ENCODE measurements around the gene SSTR3.
"Not testable (repeated sequence)": the region's sequence is repeated elsewhere in the genome, so short reads cannot be mapped to it uniquely, and the experiment has no call there.

SSTR3 gene

DNA sequence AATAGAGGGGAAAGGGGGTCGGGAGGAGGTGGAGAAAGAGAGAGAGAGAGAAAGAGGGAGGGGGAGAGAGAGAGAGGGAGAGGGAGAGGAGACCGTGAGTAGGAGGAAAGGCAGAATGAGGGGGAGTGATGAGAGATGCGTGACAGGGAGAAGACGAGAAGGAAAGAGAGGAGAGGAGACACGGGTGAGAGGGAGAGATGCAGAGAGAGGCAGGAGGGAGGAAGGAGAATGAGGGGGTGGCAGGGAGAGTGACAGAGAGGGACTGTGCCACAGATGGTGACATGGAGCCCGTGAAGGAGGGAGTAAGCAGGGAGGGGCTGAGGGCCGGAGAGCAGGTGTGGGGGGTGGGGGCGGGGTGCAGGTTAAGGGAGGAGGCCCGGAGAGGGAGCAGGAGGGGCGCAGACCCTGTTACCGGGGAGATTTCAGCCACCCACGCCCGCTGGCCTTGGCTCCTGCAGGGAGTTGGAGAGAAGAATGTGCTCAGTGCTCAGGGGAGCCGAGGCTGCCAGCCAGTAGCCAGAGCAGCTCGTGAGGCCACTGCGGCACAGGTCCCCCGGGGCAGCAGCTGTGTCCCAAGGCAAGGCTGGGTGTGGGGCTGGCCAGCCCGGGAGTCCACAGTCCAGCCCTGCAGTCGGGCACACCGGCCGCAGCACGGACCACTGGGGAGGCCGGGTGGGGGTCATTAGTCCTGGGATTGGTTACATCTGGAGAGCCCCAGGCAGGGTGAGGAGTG lies at the start of gene SSTR3:
SSTR3 (minus strand) TSS at position 304 of the 733 bp plus-strand sequence. CDS start 4,674 bp downstream, outside the sequence.
- no peak for DNase-seq (ENCODE audit: low read depth in 2 of 2)

DNA sequence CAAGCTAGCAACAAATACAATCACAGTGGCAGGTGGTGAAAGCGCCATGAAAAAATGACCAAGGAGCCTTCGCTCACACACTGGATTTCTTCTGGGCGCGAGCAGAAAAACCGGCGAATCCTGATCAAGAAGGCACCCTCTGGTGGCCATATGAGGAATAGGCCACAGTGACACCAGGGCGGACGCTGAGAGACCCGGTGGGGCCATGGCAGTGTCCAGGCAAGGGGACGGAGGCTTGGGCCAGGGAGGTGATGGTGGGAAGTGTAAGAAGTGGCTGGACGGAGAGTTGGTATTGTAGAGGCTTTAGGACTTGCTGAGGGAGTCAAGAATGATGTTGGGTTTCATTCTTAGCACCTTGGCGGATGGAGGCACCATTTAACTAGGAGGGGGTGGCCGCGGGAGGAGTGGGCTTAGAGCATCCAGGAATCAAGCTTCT lies 48.6 kb upstream of the SSTR3 start:
- DNase-seq (ENCODE audit: low read depth in 2 of 2), result no peak

DNA sequence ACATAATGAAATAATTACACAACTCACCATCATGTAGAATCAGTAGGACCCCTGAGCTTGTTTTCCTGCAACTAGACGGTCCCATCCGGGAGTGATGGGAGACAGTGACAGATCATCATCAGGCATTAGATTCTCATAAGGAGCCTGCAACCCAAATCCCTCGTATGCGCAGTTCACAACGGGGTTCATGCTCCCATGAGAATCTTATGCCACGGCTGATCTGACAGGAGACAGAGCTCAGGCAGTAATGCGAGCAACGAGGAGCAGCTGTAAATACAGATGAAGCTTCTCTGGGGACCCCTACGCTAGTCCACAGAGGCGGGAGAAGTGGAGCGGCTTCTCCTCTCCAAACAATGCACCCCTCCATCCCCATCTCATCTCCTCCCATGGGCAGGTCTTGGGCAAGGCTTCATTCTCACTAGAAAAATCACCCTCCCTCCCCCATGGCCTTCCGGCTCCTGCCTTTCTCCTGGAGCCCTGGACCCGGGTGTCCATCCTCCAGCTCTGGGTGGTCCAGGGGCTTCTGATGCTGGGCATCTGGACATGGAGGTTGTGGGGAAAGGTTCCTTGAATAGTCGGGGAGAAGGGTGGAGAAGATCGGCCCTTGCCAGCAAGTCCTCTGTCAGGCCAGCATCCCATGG lies 48.0 kb upstream of the SSTR3 start:
- no peak for DNase-seq (ENCODE audit: low read depth in 2 of 2)

GRCh38 chr22:37259540-37260029 lies 47.3 kb upstream of the SSTR3 start:
- DNase-seq (ENCODE audit: low read depth in 2 of 2), result no peak

DNA sequence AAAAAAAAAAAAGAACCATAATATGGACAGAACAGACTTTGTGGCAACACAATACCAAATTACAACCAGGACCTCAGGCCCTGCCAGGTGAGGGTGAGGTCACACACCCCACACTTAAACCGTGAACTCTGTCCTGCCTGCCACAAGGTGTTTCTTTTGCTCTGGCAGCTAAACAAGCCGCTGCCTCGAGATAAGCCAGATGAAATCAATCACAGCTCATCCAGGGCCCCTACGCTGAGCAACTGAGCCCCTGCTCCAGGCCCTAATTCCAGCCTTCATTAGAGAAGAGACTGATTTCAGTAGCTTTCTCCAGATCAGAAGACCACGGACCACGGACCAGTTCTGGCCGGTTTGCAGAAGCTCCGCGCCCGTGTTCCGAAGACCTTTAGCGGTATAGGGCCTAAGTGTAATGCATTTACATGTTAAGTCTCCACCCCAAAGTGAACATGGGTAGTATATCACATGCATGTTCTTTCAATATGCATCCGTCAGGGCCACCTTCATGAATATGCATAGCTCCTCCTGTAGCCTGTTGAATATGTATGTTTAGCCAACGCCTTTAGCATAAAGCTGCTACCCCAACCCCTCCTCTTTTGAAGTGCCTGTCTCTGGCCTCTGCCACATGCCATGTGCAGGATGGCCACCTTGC lies 46.6 kb upstream of the SSTR3 start:
- DNase-seq (ENCODE audit: low read depth in 2 of 2), result no peak

DNA sequence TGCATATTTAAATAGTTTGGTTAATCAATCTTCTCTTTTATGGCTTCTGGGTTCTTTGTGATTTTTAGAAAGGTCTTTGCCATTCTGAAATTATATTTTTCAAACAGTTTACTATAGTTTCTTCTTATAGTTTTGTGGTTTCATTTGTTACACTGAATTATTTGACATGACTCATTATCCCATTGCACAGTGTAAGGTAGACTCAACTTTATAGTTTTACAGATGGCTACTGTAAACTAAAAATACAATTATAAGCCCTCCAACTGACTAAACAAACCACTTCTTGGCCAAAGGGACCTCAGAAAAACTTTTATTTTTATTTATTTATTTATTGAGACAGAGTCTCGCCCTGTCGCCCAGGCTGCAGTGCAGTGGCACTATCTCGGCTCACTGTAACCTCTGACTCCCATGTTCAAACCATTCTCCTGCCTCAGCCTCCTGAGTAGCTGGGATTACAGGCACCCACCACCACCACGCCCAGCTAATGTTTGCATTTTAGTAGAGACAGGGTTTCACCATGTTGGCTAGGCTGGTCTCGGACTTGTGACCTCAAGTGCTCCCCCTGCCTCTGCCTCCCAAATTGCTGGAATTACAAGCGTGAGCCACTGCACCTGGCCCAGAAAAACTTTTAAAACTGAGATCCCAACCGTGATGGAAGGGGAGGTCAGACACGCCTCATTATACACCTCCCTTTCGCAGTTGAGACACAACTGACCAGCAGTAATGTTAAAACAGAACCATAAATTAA lies 45.9 kb upstream of the SSTR3 start:
- DNase-seq (ENCODE audit: low read depth in 2 of 2), result no peak

DNA sequence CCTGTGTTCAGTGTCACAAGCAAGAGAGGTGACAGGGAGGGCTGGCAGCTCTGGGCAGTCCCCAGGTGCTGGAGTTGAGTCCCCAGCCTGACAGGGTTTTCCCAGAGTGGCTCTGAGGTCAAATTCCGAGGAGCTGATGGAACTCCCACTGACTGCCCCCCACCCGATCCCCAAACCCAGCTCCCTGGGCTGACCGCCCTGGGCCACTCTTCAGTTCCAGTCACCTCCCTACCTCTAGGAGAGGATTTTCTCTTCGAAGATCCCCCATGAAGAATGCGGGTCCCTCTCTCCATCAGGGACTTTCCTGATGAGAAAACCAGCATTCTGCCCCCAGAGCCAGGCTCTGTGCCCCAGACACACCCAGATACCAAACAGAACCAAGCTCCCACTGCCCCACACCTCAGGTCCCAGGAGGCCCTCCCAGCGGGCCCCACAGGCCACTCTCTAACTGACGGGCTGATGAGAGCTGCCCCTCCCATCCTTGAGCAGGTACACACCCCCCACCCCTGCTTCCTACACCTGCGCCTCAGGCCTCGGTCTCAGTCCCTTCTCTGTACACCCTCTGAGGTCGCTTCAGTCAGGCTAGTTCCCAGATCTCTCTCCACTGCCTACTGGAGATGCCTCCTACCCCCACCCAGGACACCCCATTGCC lies 43.9 kb upstream of the SSTR3 start:
- DNase-seq (ENCODE audit: low read depth in 2 of 2), result no peak

GRCh38 chr22:37255558-37256006 lies 43.3 kb upstream of the SSTR3 start:
- no peak for DNase-seq (ENCODE audit: low read depth in 2 of 2)

GRCh38 chr22:37254867-37255233 lies 42.6 kb upstream of the SSTR3 start:
- no peak for DNase-seq (ENCODE audit: low read depth in 2 of 2)

- DNase-seq (ENCODE audit: low read depth in 2 of 2), result no peak
Measured at GRCh38 chr22:37254209-37254866, 42.1 kb upstream of the SSTR3 start.

GRCh38 chr22:37253126-37253660 lies 40.9 kb upstream of the SSTR3 start:
- DNase-seq (ENCODE audit: low read depth in 2 of 2), result no peak

DNA sequence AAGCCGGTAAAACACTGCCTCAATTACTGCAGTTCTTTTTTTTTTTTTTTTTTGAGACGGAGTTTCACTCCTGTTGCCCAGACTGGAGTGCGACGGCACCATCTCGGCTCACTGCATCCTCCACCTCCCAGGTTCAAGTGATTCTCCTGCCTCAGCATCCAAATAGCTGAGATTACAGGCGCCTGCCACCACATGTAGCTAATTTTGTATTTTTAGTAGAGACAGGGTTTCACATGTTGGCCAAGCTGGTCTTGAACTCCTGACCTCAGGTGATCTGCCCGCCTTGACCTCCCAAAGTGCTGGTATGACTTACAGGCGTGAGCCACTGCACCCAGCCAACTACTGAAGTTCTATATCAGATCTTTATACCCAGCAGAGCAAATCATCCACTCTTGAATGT lies 39.6 kb upstream of the SSTR3 start:
- DNase-seq (ENCODE audit: low read depth in 2 of 2), result not testable (repeated sequence)

DNA sequence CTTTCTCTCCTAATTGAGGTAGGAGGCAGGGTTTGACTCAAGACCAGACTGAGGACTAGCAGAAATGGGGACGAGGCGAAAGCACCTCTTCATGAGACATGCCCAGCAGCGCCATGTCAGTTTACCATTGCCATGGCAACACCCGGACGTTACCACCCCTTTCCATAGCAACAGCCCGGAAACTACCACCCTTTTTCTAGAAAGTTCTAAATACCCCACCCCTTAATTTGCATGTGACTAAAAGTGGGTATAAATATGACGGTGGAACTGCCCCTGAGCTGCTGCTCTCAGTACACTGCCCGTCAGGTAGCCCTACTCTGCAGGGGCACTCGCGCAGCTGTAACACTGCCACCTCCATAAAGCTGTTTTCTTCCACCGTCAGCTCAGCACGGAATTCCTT lies 37.7 kb upstream of the SSTR3 start:
- DNase-seq (ENCODE audit: low read depth in 2 of 2), result no peak

DNA sequence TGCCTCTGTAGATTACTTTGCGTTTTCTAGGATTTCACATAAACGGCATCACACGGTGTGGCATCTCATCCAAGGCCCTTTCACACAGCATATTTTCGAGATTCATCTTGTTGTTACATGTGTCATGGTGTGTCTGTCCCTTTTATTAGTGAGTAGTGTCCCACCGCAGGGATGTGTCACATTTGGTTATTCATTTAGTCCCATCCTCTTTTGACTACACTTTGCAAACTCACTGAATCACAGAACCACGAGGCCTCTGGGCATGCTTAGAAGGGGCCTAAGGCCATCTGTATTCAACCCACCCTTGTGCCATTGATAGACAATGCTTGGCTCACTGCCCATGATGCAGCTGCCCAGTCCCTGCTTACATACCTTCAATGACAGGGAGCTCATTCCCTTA lies 36.0 kb upstream of the SSTR3 start:
- no peak for DNase-seq (ENCODE audit: low read depth in 2 of 2)

DNA sequence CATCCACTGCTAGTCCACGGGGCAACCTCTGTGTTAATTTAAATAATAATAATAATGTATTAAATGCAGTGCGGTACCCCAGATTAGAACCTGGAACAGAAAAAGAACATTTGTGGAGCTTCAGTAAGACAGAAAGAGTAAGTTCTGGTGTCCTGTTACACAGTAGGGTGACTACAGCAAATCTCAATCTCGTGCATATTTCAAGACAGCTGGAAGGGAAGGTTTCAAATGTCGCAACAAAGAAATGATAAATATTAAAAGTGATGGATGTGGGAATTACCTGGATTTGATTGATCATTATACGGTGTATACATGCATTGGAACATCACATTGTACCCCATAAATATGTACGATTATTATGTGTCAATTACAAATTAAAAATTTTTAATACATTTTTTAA lies 33.5 kb upstream of the SSTR3 start:
- no peak for DNase-seq (ENCODE audit: low read depth in 2 of 2)

- DNase-seq (ENCODE audit: low read depth in 2 of 2), result no peak
Measured at GRCh38 chr22:37244922-37245722, 32.8 kb upstream of the SSTR3 start.

- DNase-seq (ENCODE audit: low read depth in 2 of 2), result peak; percentile 84 to 93
Measured at GRCh38 chr22:37244114-37244921, 32.0 kb upstream of the SSTR3 start, which contains the start of gene RAC2. Gene RAC2, minus strand, starts transcription at chr22:37244269. Its CDS starts 121 bp downstream, at chr22:37244148.

DNA sequence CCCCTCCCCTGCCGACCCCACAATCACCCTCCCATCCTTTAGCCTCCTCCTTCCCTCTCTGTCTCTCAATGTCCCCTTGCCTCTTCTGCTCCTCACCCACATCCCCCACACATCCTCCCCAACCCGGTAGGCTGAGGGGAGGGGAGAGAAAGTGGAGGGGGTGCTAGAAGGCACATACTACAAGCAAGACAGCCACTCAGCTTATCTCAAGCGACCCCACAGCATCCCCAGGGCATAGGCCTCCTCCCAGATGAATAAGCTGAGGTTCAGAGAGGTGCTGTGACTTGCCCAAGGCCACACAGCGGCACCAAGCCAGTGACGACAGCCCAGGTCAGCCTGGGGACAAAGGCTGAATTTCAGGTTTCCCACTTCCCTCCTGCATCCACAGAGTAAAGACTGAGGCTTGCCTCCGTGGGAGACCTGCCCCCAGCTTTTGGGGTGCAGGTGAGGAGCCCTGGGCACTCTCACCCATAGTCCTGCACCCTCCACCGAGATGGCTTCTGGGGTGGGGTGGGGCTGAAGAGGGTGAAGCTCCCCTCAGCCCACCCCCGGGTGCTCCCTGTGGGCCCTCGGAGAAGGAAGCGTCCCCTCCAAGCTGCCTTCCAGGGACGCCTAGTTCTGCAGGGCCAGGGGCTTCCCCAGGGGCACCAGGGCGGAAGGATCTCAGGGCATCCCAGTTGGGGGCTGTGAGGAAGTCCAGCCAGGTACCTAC lies 31.3 kb upstream of the SSTR3 start:
- no peak for DNase-seq (ENCODE audit: low read depth in 2 of 2)

Data from activated CD4-positive, alpha-beta T cell treated with anti-CD3 and anti-CD28 coated beads for 24 hours (primary cell).